Activated CD8-positive, alpha-beta T cell treated with anti-CD3 and anti-CD28 coated beads for 36 hours (primary cell): ENCODE results near the gene PHF5A. TPM values are rescaled to one million over a fixed set of nuclear protein-coding genes. Genes with fewer than 3 reads are reported as not detected.

Experiments
- ATAC-seq: fragments of 200-7000 bp; cut with Tn5 transposase; one replicate; pipeline ENCODE4 v1.10.0; 2021; ENCODE audit warnings: mild to moderate bottlenecking, moderate library complexity
- CTCF ChIA-PET: fragments of 350-600 bp; sonication (Branson Sonifier 250); formaldehyde crosslinking; loops from one replicate; lab custom pipeline; 2021; ENCODE audit warnings: antibody characterized with exemption; lab: Charles Lee
- POLR2A ChIA-PET: fragments of 350-600 bp; sonication (Branson Sonifier 250); formaldehyde crosslinking; loops from one replicate; lab custom pipeline; 2021; ENCODE audit warnings: antibody characterized with exemption; lab: Charles Lee
- DNase-seq: peaks from one replicate; pipeline ENCODE4 v3.0.0-alpha.2; 2020
- H3K27ac Mint-ChIP-seq: one replicate; pipeline ENCODE4 v1.8.0; 2021; ENCODE audit warnings: mild to moderate bottlenecking, mixed read lengths
- H3K27me3 Mint-ChIP-seq: one replicate; pipeline ENCODE4 v1.8.0; 2021; ENCODE audit warnings: mixed read lengths
- H3K36me3 Mint-ChIP-seq: one replicate; pipeline ENCODE4 v1.8.0; 2021; ENCODE audit warnings: low read depth, mixed read lengths
- H3K4me1 Mint-ChIP-seq: one replicate; pipeline ENCODE4 v1.8.0; 2021; ENCODE audit warnings: low read depth, mixed read lengths
- H3K4me3 Mint-ChIP-seq: one replicate; pipeline ENCODE4 v1.8.0; 2021; ENCODE audit warnings: mild to moderate bottlenecking, moderate library complexity, mixed read lengths
- H3K9me3 Mint-ChIP-seq: one replicate; pipeline ENCODE4 v1.8.0; 2021; ENCODE audit warnings: mixed read lengths
- CTCF ChIP-seq: fragments of 200-600 bp; IDR thresholded peaks from one replicate; pipeline ENCODE4 v1.8.0; 2022; ENCODE audit warnings: antibody characterized with exemption, mild to moderate bottlenecking
- intact Hi-C: fragments of 100-400 bp; cut with micrococcal nuclease; formaldehyde crosslinking; loops from one replicate; pipeline ENCODE4 v1.10.0; 2022
- total RNA-seq, 2 experiments: library from RNA; stranded (reverse); gene quantifications; one replicate each; pipeline ENCODE4 v1.2.3, GENCODE V29; 2021

The PHF5A gene
- total RNA-seq, 2 experiments from 2014 or later: 65.2 to 70.4 TPM

- Mint-ChIP-seq H3K4me1 (peaks cover 49% of the 10 kb centered on the region), H3K4me3 (no peak overlapping the region), H3K9me3 (no peaks in the 10 kb centered on the region), H3K27ac (no peak overlapping the region), H3K36me3 (peaks cover 12% of the 10 kb centered on the region), H3K27me3 (no peaks in the 10 kb centered on the region)
- DNase-seq: no peak
- ChIA-PET CTCF (no interaction called here), POLR2A (interaction anchor here (13.9 kb wide), 1 partner anchor 24 kb away, joined by 238 read pairs; the partner anchor contains the start of gene TOB2)
- intact Hi-C loops: no loop called here
- no peak for ATAC-seq
- TF ChIP-seq CTCF: no peak
Measured at GRCh38 chr22:41474872-41475451, 6.5 kb upstream of the PHF5A start.

DNA sequence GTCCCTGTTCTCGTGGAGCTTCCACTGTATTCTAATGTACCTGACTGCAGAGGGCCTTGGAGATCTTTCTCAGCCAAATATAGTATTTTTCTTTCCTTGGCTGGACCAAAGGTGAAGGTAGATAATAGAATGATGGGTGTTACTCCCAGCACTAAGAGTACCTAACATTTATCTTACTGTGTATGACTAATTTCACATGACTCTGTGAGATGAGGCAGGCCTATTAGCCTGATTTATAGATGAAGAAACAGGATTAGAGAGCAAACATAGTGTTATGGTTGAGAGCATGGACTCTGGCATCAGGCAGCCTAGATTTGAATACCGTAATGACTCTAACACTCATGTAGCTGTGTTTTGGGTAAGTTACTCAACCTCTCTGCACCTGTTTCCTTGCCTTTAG is 3.1 kb upstream of the PHF5A start:
- no peak for DNase-seq
- Mint-ChIP-seq H3K27me3 (no peaks in the 10 kb centered on the region), H3K27ac (no peak overlapping the region), H3K9me3 (no peaks in the 10 kb centered on the region), H3K4me3 (no peak overlapping the region), H3K4me1 (peaks cover 47% of the 10 kb centered on the region), H3K36me3 (peaks cover 27% of the 10 kb centered on the region)
- ChIA-PET POLR2A (interaction anchor here (13.9 kb wide), 1 partner anchor 21 kb away, joined by 238 read pairs; the partner anchor contains the start of gene TOB2), CTCF (interaction anchor here (1.0 to 2.4 kb wide), 3 partner anchors 46 to 68 kb away, joined by 3 to 9 read pairs (median 4); no protein-coding TSS in a partner anchor)
- intact Hi-C loops: no loop called here
- no peak for TF ChIP-seq CTCF
- ATAC-seq: no peak

- DNase-seq (no peak), ATAC-seq (no peak)
- intact Hi-C loops: no loop called here
- Mint-ChIP-seq H3K4me3 (peak overlapping the region; percentile 87), H3K27ac (peak overlapping the region; percentile 74), H3K9me3 (no peaks in the 10 kb centered on the region), H3K36me3 (peaks cover 34% of the 10 kb centered on the region), H3K4me1 (peaks cover 50% of the 10 kb centered on the region), H3K27me3 (no peaks in the 10 kb centered on the region)
- no peak for TF ChIP-seq CTCF
- ChIA-PET POLR2A (interaction anchor here (13.9 kb wide), 1 partner anchor 20 kb away, joined by 238 read pairs; the partner anchor contains the start of gene TOB2), CTCF (interaction anchor here (1.0 kb wide), 1 partner anchor 47 kb away, joined by 3 read pairs; no protein-coding TSS in a partner anchor)
Measured at GRCh38 chr22:41470886-41471285, 2.4 kb upstream of the PHF5A start.

- Mint-ChIP-seq H3K4me3 (peak overlapping the region; percentile 87), H3K36me3 (peaks cover 43% of the 10 kb centered on the region), H3K27me3 (no peaks in the 10 kb centered on the region), H3K4me1 (peaks cover 57% of the 10 kb centered on the region), H3K27ac (peak overlapping the region; percentile 98), H3K9me3 (no peaks in the 10 kb centered on the region)
- ChIA-PET CTCF (interaction anchor here (0.7 to 4.4 kb wide), 9 partner anchors 10 to 168 kb away, joined by 3 to 22 read pairs (median 4); partner anchors contain the start of gene ZC3H7B), POLR2A (interaction anchor here (0.7 to 13.9 kb wide), 24 partner anchors 9 to 1145 kb away, joined by 3 to 238 read pairs (median 4); partner anchors contain the start of genes CCDC134, DESI1, PMM1 and POLDIP3)
- TF ChIP-seq CTCF: no peak
- intact Hi-C loops: no loop called here
- ATAC-seq (no peak), DNase-seq (peak; percentile 59)
Measured at GRCh38 chr22:41469218-41469851, 843 bp upstream of the PHF5A start.
